Thymus (tissue), 11 donors: ENCODE data around the gene SLC4A2. TPM values are rescaled to one million over a fixed set of nuclear protein-coding genes. Genes with fewer than 3 reads are reported as not detected.

Source experiments
- DNase-seq, 9 donors: peaks; one replicate each; pipeline ENCODE4 v3.0.0-alpha.2; 2013; ENCODE audit warnings: low spot score in 9 of 9, low read depth in 6 of 9, missing footprints in 1 of 9
- H3K27ac ChIP-seq, 2 donors: one replicate each; pipeline ENCODE4 v1.5.1; 2013; ENCODE audit warnings: control low read depth in 1 of 2, low read depth in 1 of 2, low read length in 1 of 2, mild to moderate bottlenecking in 1 of 2, moderate library complexity in 1 of 2
- H3K27me3 ChIP-seq, 2 donors: one replicate each; pipeline ENCODE4 v1.5.1; 2013; ENCODE audit warnings: low read length in 1 of 2; ENCODE audit not compliant: control insufficient read depth in 2 of 2, insufficient read depth in 1 of 2
- H3K36me3 ChIP-seq, 2 donors: one replicate each; pipeline ENCODE4 v1.5.1; 2013; ENCODE audit warnings: low read length in 1 of 2, mild to moderate bottlenecking in 1 of 2, moderate library complexity in 1 of 2; ENCODE audit not compliant: control insufficient read depth in 2 of 2, insufficient read depth in 2 of 2
- H3K4me1 ChIP-seq, 2 donors: one replicate each; pipeline ENCODE4 v1.5.1; 2013; ENCODE audit warnings: low read length in 2 of 2; ENCODE audit not compliant: control insufficient read depth in 2 of 2, insufficient read depth in 2 of 2
- H3K4me3 ChIP-seq, 2 donors: one replicate each; pipeline ENCODE4 v1.5.1; 2013; ENCODE audit warnings: low read length in 2 of 2, control low read depth in 1 of 2, mild to moderate bottlenecking in 1 of 2
- H3K9me3 ChIP-seq, 2 donors: one replicate each; pipeline ENCODE4 v1.5.1; 2013; ENCODE audit warnings: low read length in 1 of 2, mild to moderate bottlenecking in 1 of 2; ENCODE audit not compliant: control insufficient read depth in 2 of 2, insufficient read depth in 1 of 2
- WGBS: extraction: QIAGEN DNeasy Blood & Tissue Kit; methylation state at CpG from one replicate; pipeline ENCODE4 v1.1.7; 2013; 5-methylcytosine and 5-hydroxymethylcytosine counted together
- polyA plus RNA-seq: library from polyadenylated mRNA; stranded (reverse); fragments of 200-250 nt; gene quantifications from one replicate; pipeline ENCODE4 v1.2.3, GENCODE V29; 2013
- total RNA-seq: library from RNA; stranded (reverse); fragments of 120-200 nt; gene quantifications from one replicate; pipeline ENCODE4 v1.2.4, GENCODE V29; 2013
- donor health status: healthy.

The SLC4A2 gene
- total and polyA plus RNA-seq, 2 donors: 22.9 to 89.5 TPM

DNA sequence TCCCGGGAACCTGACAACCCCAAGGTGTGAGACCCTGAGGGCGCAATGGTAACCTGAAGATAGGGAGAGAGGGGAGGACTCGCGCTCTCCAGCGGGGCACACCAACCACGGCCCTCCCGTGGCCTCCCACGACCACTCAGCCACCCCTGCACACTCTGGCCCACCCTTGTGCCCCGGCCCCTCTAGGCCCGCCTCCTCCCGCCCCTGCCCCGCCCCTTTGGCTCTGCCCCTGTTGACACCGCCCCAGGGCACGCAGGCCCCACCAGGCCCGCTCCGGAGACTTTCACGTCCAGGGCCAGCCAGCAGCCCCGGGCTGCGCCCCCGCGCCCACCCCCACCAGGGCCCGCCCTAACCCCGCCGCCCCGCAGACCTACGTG lies 46.0 kb upstream of the SLC4A2 start:
- Histone ChIP-seq H3K9me3 (peaks cover 0 to 16% of the 10 kb centered on the region in 2 donors), H3K4me3 (peak overlapping the region in 1 of 2 donors; percentile 61), H3K27me3 (peaks cover 14 to 83% of the 10 kb centered on the region in 2 donors), H3K4me1 (peaks cover 4 to 71% of the 10 kb centered on the region in 2 donors), H3K27ac (no peak overlapping the region), H3K36me3 (no peaks in the 10 kb centered on the region)
- DNase-seq: no peak
- WGBS: 17% methylated on average over 26 of the region's 26 CpGs

DNA sequence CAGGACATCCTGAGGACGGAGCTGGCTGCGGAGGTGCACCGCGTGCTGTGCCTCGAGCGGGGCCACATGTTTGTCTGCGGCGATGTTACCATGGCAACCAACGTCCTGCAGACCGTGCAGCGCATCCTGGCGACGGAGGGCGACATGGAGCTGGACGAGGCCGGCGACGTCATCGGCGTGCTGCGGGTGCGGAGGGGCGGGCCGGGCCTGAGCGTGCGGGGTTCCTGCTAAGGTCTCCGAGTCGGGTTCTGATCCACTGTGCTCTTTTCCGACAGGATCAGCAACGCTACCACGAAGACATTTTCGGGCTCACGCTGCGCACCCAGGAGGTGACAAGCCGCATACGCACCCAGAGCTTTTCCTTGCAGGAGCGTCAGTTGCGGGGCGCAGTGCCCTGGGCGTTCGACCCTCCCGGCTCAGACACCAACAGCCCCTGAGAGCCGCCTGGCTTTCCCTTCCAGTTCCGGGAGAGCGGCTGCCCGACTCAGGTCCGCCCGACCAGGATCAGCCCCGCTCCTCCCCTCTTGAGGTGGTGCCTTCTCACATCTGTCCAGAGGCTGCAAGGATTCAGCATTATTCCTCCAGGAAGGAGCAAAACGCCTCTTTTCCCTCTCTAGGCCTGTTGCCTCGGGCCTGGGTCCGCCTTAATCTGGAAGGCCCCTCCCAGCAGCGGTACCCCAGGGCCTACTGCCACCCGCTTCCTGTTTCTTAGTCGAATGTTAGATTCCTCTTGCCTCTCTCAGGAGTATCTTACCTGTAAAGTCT lies 45.5 kb upstream of the SLC4A2 start:
- H3K4me3 ChIP-seq: peak overlapping the region; percentile 55 to 61
- H3K27me3 ChIP-seq: peaks cover 18 to 82% of the 10 kb centered on the region in 2 donors
- WGBS: 10% methylated on average over 55 of the region's 55 CpGs
- peak in 7 of 9 donors; percentile 56 to 88 (median 71) for DNase-seq
- H3K4me1 ChIP-seq: peaks cover 9 to 69% of the 10 kb centered on the region in 2 donors
- peak overlapping the region; percentile 84 to 90 for H3K27ac ChIP-seq
- H3K36me3 ChIP-seq: no peaks in the 10 kb centered on the region
- peaks cover 0 to 14% of the 10 kb centered on the region in 2 donors for H3K9me3 ChIP-seq

GRCh38 chr7:151014950-151015349 lies 44.4 kb upstream of the SLC4A2 start:
- no peak for DNase-seq
- Histone ChIP-seq H3K4me3 (no peak overlapping the region), H3K4me1 (peaks cover 12 to 66% of the 10 kb centered on the region in 2 donors), H3K36me3 (no peaks in the 10 kb centered on the region), H3K27ac (peak overlapping the region in 1 of 2 donors; percentile 11), H3K9me3 (peaks cover 0 to 21% of the 10 kb centered on the region in 2 donors), H3K27me3 (peaks cover 24 to 82% of the 10 kb centered on the region in 2 donors)
- WGBS: 84% methylated on average over 8 of the region's 8 CpGs

DNA sequence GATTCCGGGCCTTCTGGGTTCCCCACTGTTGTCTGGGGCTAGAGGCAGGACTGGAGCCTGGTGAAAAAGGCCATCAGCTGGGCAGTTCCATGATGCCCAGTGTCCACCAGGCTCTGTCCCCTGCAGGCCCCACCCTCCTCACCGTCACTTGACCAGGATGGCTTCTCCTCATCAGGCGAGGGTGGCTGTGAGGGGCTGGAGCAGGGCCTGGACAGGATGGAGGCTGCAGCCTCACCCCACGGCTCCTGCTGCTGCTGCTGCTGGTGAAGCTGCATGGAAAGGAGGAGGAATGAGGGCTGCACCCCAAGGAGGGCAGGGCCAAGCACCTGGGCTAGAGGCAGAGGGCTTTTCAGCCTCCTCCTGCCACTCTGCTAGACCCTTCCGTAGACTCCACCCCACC lies 43.4 kb upstream of the SLC4A2 start:
- no peak for DNase-seq
- Histone ChIP-seq H3K27ac (peak overlapping the region in 1 of 2 donors; percentile 3), H3K27me3 (peaks cover 25 to 82% of the 10 kb centered on the region in 2 donors), H3K4me3 (no peak overlapping the region), H3K36me3 (no peaks in the 10 kb centered on the region), H3K4me1 (peaks cover 12 to 56% of the 10 kb centered on the region in 2 donors), H3K9me3 (peaks cover 0 to 21% of the 10 kb centered on the region in 2 donors)
- 98% methylated on average over 5 of the region's 5 CpGs for WGBS

DNA sequence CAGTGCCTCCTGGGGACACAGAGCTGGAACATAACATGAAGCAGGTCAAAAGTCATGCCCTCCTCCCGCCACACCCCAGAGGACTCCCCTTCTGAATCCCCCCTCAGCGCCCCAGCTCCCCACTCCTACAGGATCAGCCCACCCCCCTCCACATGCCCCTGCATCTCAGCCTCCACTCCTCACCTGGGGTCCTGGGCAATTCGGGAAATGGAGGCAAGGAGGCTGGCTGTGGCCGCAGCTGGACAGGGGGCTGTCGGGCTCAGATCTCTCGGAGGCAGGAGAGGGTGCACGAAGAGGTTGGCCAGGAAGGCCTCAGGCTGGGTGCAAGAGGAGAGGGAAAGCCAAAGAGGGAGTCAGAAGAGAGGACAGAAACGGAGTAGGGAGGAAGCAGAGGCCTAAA lies 42.9 kb upstream of the SLC4A2 start:
- Histone ChIP-seq H3K36me3 (no peaks in the 10 kb centered on the region), H3K9me3 (peaks cover 0 to 21% of the 10 kb centered on the region in 2 donors), H3K4me1 (peaks cover 12 to 56% of the 10 kb centered on the region in 2 donors), H3K4me3 (no peak overlapping the region), H3K27me3 (peaks cover 25 to 84% of the 10 kb centered on the region in 2 donors), H3K27ac (no peak overlapping the region)
- DNase-seq: no peak
- WGBS: 97% methylated on average over 8 of the region's 8 CpGs

DNA sequence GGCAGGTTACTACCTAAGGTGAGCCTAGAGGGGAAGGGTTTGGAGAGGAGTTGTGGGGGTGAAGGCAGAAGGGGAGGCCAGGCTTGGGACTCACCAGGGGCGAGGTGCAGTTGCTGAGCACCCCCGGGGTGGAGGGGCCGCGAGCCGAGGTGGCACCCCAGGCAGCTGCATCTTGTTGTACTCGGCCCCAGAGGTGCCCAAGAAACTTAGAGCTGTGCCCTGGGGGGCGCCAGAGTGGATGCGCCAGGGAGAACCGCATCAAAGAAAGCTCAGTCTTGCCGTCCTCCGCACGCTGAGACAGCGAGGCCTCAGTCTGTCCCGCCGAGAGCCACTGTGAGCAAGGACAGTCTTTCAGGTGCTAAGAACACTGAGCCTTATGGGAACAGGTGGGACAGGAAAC lies 42.4 kb upstream of the SLC4A2 start:
- peak in 2 of 9 donors; percentile 25 to 56 for DNase-seq
- Histone ChIP-seq H3K36me3 (no peaks in the 10 kb centered on the region), H3K4me1 (peaks cover 12 to 56% of the 10 kb centered on the region in 2 donors), H3K27me3 (peaks cover 25 to 80% of the 10 kb centered on the region in 2 donors), H3K27ac (no peak overlapping the region), H3K9me3 (peaks cover 0 to 21% of the 10 kb centered on the region in 2 donors), H3K4me3 (no peak overlapping the region)
- 62% methylated on average over 15 of the region's 15 CpGs for WGBS

DNA sequence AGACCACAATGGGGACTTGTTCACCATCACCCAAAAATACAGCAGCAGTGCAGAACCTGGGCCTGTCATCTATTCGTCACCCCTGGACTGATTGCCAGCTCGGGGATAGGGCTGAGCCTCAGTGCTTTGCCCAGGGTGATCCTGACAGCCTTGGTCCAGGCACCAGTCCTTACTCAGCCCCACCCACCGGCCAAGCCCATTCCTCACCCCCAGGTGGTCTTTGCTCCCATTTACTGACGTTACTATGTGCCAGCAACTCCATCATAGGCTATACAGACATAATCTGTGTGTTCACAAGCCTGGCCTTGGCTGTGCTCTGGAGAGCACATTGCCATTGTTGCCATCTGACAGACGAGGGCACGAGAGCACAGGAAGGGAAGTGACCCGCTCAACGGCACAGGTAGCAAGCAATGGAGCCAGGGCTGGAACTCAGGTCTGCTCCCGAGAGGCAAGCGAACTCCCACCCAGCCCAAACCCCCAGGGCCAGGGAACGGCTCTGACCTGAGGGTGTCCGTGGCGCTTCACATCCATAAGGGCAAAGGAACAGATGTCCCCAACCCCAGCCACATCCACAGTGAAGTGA lies 41.9 kb upstream of the SLC4A2 start:
- peaks cover 12 to 52% of the 10 kb centered on the region in 2 donors for H3K4me1 ChIP-seq
- 49% methylated on average over 13 of the region's 13 CpGs for WGBS
- no peak overlapping the region for H3K27ac ChIP-seq
- H3K36me3 ChIP-seq: no peaks in the 10 kb centered on the region
- no peak for DNase-seq
- peaks cover 0 to 21% of the 10 kb centered on the region in 2 donors for H3K9me3 ChIP-seq
- peaks cover 22 to 75% of the 10 kb centered on the region in 2 donors for H3K27me3 ChIP-seq
- H3K4me3 ChIP-seq: peak overlapping the region; percentile 21 to 41

- peaks cover 12 to 50% of the 10 kb centered on the region in 2 donors for H3K4me1 ChIP-seq
- peak in 7 of 9 donors; percentile 57 to 87 (median 77) for DNase-seq
- no peak overlapping the region for H3K27ac ChIP-seq
- H3K9me3 ChIP-seq: peaks cover 0 to 19% of the 10 kb centered on the region in 2 donors
- WGBS: 3% methylated on average over 34 of the region's 34 CpGs
- peaks cover 21 to 73% of the 10 kb centered on the region in 2 donors for H3K27me3 ChIP-seq
- peak overlapping the region; percentile 21 to 41 for H3K4me3 ChIP-seq
- no peaks in the 10 kb centered on the region for H3K36me3 ChIP-seq
Measured at GRCh38 chr7:151017953-151018420, 41.4 kb upstream of the SLC4A2 start.
